Osteocyte (in vitro differentiated cells): ENCODE measurements around the gene SCRT2. TPM values are rescaled to one million over a fixed set of nuclear protein-coding genes. Genes with fewer than 3 reads are reported as not detected.

ENCODE experiments used
- DNase-seq: peaks from one replicate; pipeline ENCODE4 v3.0.0; 2021; ENCODE audit warnings: mixed read lengths; ENCODE audit not compliant: unreplicated experiment; ENCODE audit errors: extremely low spot score
- H3K27ac Mint-ChIP-seq: one replicate; pipeline ENCODE4 v1.8.0; 2021; ENCODE audit warnings: mild to moderate bottlenecking, mixed read lengths; ENCODE audit not compliant: unreplicated experiment
- H3K27me3 Mint-ChIP-seq: one replicate; pipeline ENCODE4 v1.8.0; 2021; ENCODE audit warnings: mixed read lengths; ENCODE audit not compliant: unreplicated experiment
- H3K36me3 Mint-ChIP-seq: one replicate; pipeline ENCODE4 v1.8.0; 2021; ENCODE audit warnings: mixed read lengths; ENCODE audit not compliant: unreplicated experiment
- H3K4me1 Mint-ChIP-seq: one replicate; pipeline ENCODE4 v1.8.0; 2021; ENCODE audit warnings: mixed read lengths; ENCODE audit not compliant: unreplicated experiment
- H3K4me3 Mint-ChIP-seq: one replicate; pipeline ENCODE4 v1.8.0; 2021; ENCODE audit warnings: mild to moderate bottlenecking, moderate library complexity, mixed read lengths; ENCODE audit not compliant: unreplicated experiment
- H3K9me3 Mint-ChIP-seq: one replicate; pipeline ENCODE4 v1.8.0; 2021; ENCODE audit warnings: mixed read lengths; ENCODE audit not compliant: unreplicated experiment
- total RNA-seq: library from RNA; stranded (reverse); gene quantifications from 2 replicates; pipeline ENCODE4 v1.2.1, GENCODE V29; 2021
- TF ChIP-seq, protein P1 (sequence below): fragments of 200-600 bp; sonication (generic); IDR thresholded peaks from 2 replicates; pipeline ENCODE4 v1.5.0; 2021; ENCODE audit warnings: antibody characterized with exemption, mild to moderate bottlenecking, moderate library complexity

Gene SCRT2
- total RNA-seq, 1 donor from 2014 or later = not detected

DNA sequence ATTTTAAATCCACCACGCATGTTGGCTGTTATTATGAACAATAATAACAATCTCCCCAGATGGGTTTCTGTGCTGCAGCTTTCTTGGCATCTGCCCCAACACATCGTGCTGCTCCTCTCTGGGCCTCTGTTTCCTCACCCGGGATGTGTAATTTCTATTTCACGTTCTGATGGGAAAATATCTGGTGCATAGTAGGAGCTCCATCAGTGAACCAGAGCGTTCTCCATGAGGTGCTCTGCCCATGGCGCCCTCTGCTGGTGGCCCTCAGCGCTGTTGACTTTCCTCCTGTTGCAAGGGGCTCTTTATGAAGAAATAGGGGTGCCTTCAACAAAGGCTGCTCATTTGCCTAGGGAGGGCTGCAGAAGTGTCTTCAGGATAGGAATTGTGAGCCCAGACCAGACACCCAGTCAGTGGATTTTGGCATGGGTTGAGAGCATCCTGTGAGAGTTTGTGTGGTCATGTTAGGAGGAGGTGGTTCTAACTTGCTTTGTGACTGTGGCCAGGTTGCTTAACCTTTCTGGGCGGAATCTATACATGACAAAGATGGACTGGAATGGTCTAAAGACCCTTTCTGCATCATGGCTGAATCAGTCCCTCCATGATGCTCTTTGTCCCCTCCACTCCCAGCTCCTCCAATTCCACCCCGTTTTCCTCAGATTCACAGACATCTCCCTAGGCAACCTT, 8.1 kb downstream of the SCRT2 start:
- H3K36me3 Mint-ChIP-seq = no peaks in the 10 kb centered on the region
- no peaks in the 10 kb centered on the region for H3K9me3 Mint-ChIP-seq
- TF ChIP-seq, protein P1, sequence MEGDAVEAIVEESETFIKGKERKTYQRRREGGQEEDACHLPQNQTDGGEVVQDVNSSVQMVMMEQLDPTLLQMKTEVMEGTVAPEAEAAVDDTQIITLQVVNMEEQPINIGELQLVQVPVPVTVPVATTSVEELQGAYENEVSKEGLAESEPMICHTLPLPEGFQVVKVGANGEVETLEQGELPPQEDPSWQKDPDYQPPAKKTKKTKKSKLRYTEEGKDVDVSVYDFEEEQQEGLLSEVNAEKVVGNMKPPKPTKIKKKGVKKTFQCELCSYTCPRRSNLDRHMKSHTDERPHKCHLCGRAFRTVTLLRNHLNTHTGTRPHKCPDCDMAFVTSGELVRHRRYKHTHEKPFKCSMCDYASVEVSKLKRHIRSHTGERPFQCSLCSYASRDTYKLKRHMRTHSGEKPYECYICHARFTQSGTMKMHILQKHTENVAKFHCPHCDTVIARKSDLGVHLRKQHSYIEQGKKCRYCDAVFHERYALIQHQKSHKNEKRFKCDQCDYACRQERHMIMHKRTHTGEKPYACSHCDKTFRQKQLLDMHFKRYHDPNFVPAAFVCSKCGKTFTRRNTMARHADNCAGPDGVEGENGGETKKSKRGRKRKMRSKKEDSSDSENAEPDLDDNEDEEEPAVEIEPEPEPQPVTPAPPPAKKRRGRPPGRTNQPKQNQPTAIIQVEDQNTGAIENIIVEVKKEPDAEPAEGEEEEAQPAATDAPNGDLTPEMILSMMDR = peak; percentile 70
- no peak overlapping the region for H3K27ac Mint-ChIP-seq
- no peak overlapping the region for H3K4me3 Mint-ChIP-seq
- H3K4me1 Mint-ChIP-seq = no peaks in the 10 kb centered on the region
- DNase-seq = no peak
- H3K27me3 Mint-ChIP-seq = peaks cover 14% of the 10 kb centered on the region

DNA sequence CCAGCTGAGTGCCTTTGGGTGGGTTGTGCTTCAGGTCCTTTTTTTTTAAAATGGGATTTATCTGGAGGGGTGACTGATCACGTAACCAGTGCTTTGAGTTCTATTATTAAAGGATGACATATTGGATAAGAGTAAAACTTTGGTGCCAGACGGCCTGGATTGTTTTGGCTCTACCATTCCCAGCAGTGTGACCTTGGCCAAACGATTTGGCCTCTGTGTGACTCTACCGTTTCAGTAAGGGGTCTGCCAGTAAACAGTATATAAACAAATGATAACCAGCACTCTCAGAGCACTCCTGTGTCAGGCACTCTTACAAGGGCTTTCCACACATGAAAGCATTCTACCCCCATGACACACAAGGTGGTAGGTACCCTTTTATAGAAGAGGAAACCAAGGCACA, 8.7 kb downstream of the SCRT2 start:
- no peak overlapping the region for H3K4me3 Mint-ChIP-seq
- no peaks in the 10 kb centered on the region for H3K36me3 Mint-ChIP-seq
- TF ChIP-seq, protein P1 = no peak
- H3K27ac Mint-ChIP-seq = no peak overlapping the region
- H3K27me3 Mint-ChIP-seq = peaks cover 10% of the 10 kb centered on the region
- no peak for DNase-seq
- no peaks in the 10 kb centered on the region for H3K9me3 Mint-ChIP-seq
- no peaks in the 10 kb centered on the region for H3K4me1 Mint-ChIP-seq

DNA sequence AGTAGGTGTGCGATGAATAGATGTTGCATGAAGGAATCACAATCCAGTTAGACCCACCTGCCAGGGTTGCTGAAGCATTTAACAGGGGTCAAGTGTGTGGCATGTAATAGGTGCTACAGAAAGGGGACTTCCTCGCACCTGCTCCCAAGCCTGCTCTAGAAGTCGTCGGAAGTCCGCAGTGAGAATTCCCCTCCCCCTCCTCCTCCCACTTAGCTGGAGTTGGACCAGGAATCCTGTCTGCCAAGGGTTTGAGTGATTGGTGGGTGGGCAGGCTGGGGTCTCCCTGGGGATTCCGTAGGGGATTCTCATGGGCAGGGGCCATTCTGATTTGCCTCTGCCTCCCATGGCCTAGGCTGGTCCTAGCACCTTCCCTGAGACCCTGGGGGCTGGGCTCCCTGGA, 10.3 kb downstream of the SCRT2 start:
- Mint-ChIP-seq H3K27ac (no peak overlapping the region), H3K27me3 (no peaks in the 10 kb centered on the region), H3K9me3 (no peaks in the 10 kb centered on the region), H3K4me1 (peaks cover 7% of the 10 kb centered on the region), H3K36me3 (no peaks in the 10 kb centered on the region), H3K4me3 (no peak overlapping the region)
- TF ChIP-seq, protein P1 = no peak
- no peak for DNase-seq

DNA sequence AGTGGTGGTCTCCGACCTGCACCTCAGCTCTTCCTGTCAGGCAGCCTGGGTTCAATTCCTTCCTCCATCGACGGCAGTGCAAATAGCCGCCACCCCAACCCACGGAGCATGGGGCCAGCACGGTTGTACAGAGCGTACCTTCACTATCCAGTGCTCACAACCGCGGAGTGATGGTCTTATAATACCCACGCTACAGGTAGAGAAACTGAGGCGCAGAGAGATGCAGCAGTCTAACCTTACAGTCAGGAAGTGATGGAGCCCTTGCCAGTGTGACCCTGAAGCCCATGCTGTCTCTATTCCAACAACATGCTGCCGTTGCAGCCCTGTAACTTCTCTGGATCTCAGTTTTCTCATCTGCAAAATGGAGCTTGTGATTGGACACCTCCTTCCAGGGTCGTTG, 11.0 kb downstream of the SCRT2 start:
- no peak for DNase-seq
- H3K9me3 Mint-ChIP-seq = no peaks in the 10 kb centered on the region
- H3K27me3 Mint-ChIP-seq = no peaks in the 10 kb centered on the region
- no peaks in the 10 kb centered on the region for H3K36me3 Mint-ChIP-seq
- no peak overlapping the region for H3K4me3 Mint-ChIP-seq
- peaks cover 9% of the 10 kb centered on the region for H3K4me1 Mint-ChIP-seq
- no peak overlapping the region for H3K27ac Mint-ChIP-seq
- TF ChIP-seq, protein P1 = no peak

DNA sequence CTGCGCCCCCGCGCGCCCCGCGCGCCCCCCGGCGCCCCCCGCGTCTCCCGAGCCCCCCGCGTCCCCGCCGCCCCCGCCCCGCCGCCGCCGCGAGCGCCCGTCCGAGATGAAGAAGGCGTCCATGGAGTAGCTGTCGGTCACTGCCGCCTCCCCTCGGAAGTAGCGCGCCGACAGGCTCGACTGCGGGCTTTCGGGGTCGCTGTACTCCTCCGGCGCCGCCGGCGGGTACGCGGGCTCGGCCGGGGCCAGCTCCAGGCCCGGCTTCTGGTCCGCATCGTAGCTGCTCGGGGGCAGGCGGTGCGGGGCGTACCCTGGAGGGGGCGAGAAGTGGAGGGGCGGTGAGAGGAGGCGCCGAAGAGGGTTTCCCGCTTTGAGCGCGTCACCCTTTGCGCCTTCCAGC, 11.5 kb downstream of the SCRT2 start:
- no peak overlapping the region for H3K4me3 Mint-ChIP-seq
- H3K9me3 Mint-ChIP-seq = no peaks in the 10 kb centered on the region
- no peak overlapping the region for H3K27ac Mint-ChIP-seq
- TF ChIP-seq, protein P1 = no peak
- H3K36me3 Mint-ChIP-seq = no peaks in the 10 kb centered on the region
- H3K27me3 Mint-ChIP-seq = no peaks in the 10 kb centered on the region
- DNase-seq = no peak
- peaks cover 9% of the 10 kb centered on the region for H3K4me1 Mint-ChIP-seq
